Measurements from ENCODE around the gene FIZ1.

The FIZ1 gene

GRCh38 chr19:55613930-55614710, 14.8 kb upstream of the FIZ1 start:
- FAIRE-seq (no peak), DNase-seq (ENCODE audit: low spot score) (no peak)

- FAIRE-seq (no peak), DNase-seq (ENCODE audit: low spot score) (no peak)
Measured at GRCh38 chr19:55613396-55613795, 14.1 kb upstream of the FIZ1 start.

GRCh38 chr19:55611983-55612645, 12.8 kb upstream of the FIZ1 start:
- FAIRE-seq (no peak), DNase-seq (ENCODE audit: low spot score) (no peak)

- DNase-seq (ENCODE audit: low spot score): no peak
- FAIRE-seq: no peak
Measured at GRCh38 chr19:55611300-55611982, 12.1 kb upstream of the FIZ1 start.

GRCh38 chr19:55609326-55609725, 10.0 kb upstream of the FIZ1 start:
- FAIRE-seq: no peak

GRCh38 chr19:55606817-55607216, 7.5 kb upstream of the FIZ1 start:
- FAIRE-seq (no peak), DNase-seq (ENCODE audit: low spot score) (no peak)

More at GRCh38 chr19:55609326-55609725, 10.0 kb upstream of the FIZ1 start:
- DNase-seq (ENCODE audit: low spot score): no peak

- FAIRE-seq: no peak
- DNase-seq (ENCODE audit: low spot score): no peak
Measured at GRCh38 chr19:55606471-55606787, 7.1 kb upstream of the FIZ1 start.

GRCh38 chr19:55605637-55606470, 6.5 kb upstream of the FIZ1 start, which contains the start of gene ZNF865:
Gene ZNF865 (plus strand): TSS chr19:55605647. CDS start chr19:55613619, 7,972 bp downstream.
- peak; percentile 77 for DNase-seq (ENCODE audit: low spot score)
- FAIRE-seq: peak; percentile 81

- FAIRE-seq (no peak), DNase-seq (ENCODE audit: low spot score) (peak; percentile 94)
Measured at GRCh38 chr19:55605207-55605636, 5.9 kb upstream of the FIZ1 start.

GRCh38 chr19:55603581-55604292, 4.4 kb upstream of the FIZ1 start:
- FAIRE-seq (no peak), DNase-seq (ENCODE audit: low spot score) (no peak)

- no peak for FAIRE-seq
- no peak for DNase-seq (ENCODE audit: low spot score)
Measured at GRCh38 chr19:55603115-55603514, 3.8 kb upstream of the FIZ1 start.

- FAIRE-seq (no peak), DNase-seq (ENCODE audit: low spot score) (no peak)
Measured at GRCh38 chr19:55602104-55603001, 3.0 kb upstream of the FIZ1 start.

GRCh38 chr19:55601084-55601483, 1.8 kb upstream of the FIZ1 start:
- DNase-seq (ENCODE audit: low spot score): no peak
- no peak for FAIRE-seq

GRCh38 chr19:55600662-55601028, 1.3 kb upstream of the FIZ1 start:
- FAIRE-seq: no peak
- DNase-seq (ENCODE audit: low spot score): no peak

- FAIRE-seq (peak; percentile 37), DNase-seq (ENCODE audit: low spot score) (peak; percentile 88)
Measured at GRCh38 chr19:55599842-55600661, 735 bp upstream of the FIZ1 start, which contains the start of gene ZNF524. Gene ZNF524 (plus strand): TSS chr19:55600288. CDS start chr19:55602113, 1,825 bp downstream.

- FAIRE-seq (no peak), DNase-seq (ENCODE audit: low spot score) (peak; percentile 85)
Measured at GRCh38 chr19:55598719-55599467, 424 bp downstream of the FIZ1 start.

- no peak for FAIRE-seq
- no peak for DNase-seq (ENCODE audit: low spot score)
Measured at GRCh38 chr19:55598034-55598433, 1.3 kb downstream of the FIZ1 start.

- no peak for DNase-seq (ENCODE audit: low spot score)
- FAIRE-seq: no peak
Measured at GRCh38 chr19:55597501-55597921, 1.8 kb downstream of the FIZ1 start.
